ENCODE data around the gene PLPP3. TPM values are rescaled to one million over a fixed set of nuclear protein-coding genes. Genes with fewer than 3 reads are reported as not detected.
A peak's percentile ranks its signal among the peaks of the same experiment; 100 is the strongest.

Gene PLPP3
- total RNA-seq, 2 experiments from 2014 or later = not detected

GRCh38 chr1:56586502-56586901 is 7.1 kb upstream of the PLPP3 start:
- DNase-seq = no peak
- no peak overlapping the region for H3K27ac Mint-ChIP-seq
- H3K9me3 Mint-ChIP-seq = peaks cover 4% of the 10 kb centered on the region
- no peaks in the 10 kb centered on the region for H3K27me3 Mint-ChIP-seq (ENCODE audit: low read depth)
- intact Hi-C loops (cut with micrococcal nuclease) = loop anchor here (5.0 to 10.0 kb wide), 3 partner anchors 1112 to 1642 kb away; no protein-coding TSS in a partner anchor
- peaks cover 2% of the 10 kb centered on the region for H3K36me3 Mint-ChIP-seq (ENCODE audit: low read depth)
- H3K4me3 Mint-ChIP-seq = no peak overlapping the region
- no peaks in the 10 kb centered on the region for H3K4me1 Mint-ChIP-seq (ENCODE audit: low read depth)
- CTCF ChIA-PET = no interaction called here

- Mint-ChIP-seq H3K36me3 (ENCODE audit: low read depth) (peaks cover 2% of the 10 kb centered on the region), H3K9me3 (peaks cover 4% of the 10 kb centered on the region), H3K27ac (no peak overlapping the region), H3K4me1 (ENCODE audit: low read depth) (no peaks in the 10 kb centered on the region), H3K27me3 (ENCODE audit: low read depth) (peaks cover 3% of the 10 kb centered on the region), H3K4me3 (no peak overlapping the region)
- CTCF ChIA-PET = interaction anchor here (3.0 kb wide), 1 partner anchor 11 kb away, joined by 7 read pairs; no protein-coding TSS in a partner anchor
- intact Hi-C loops (cut with micrococcal nuclease) = loop anchor here (2.0 to 10.0 kb wide), 4 partner anchors 1111 to 1641 kb away; no protein-coding TSS in a partner anchor
- no peak for DNase-seq
Measured at GRCh38 chr1:56585985-56586384, 6.6 kb upstream of the PLPP3 start.

GRCh38 chr1:56584910-56585528 is 5.7 kb upstream of the PLPP3 start:
- Mint-ChIP-seq H3K4me3 (no peak overlapping the region), H3K27ac (no peak overlapping the region), H3K36me3 (ENCODE audit: low read depth) (no peaks in the 10 kb centered on the region), H3K27me3 (ENCODE audit: low read depth) (peaks cover 12% of the 10 kb centered on the region), H3K9me3 (peaks cover 4% of the 10 kb centered on the region), H3K4me1 (ENCODE audit: low read depth) (no peaks in the 10 kb centered on the region)
- intact Hi-C loops (cut with micrococcal nuclease) = loop anchor here (2.0 to 10.0 kb wide), 5 partner anchors 178 to 1640 kb away; no protein-coding TSS in a partner anchor
- DNase-seq = peak; percentile 9
- CTCF ChIA-PET = interaction anchor here (0.6 to 3.0 kb wide), 8 partner anchors 10 to 1247 kb away, joined by 3 to 7 read pairs (median 4); no protein-coding TSS in a partner anchor

- no peaks in the 10 kb centered on the region for H3K36me3 Mint-ChIP-seq (ENCODE audit: low read depth)
- DNase-seq = no peak
- H3K27ac Mint-ChIP-seq = no peak overlapping the region
- H3K9me3 Mint-ChIP-seq = peaks cover 2% of the 10 kb centered on the region
- intact Hi-C loops (cut with micrococcal nuclease) = loop anchor here (2.0 to 10.0 kb wide), 5 partner anchors 177 to 1639 kb away; no protein-coding TSS in a partner anchor
- H3K4me3 Mint-ChIP-seq = no peak overlapping the region
- H3K4me1 Mint-ChIP-seq (ENCODE audit: low read depth) = no peaks in the 10 kb centered on the region
- CTCF ChIA-PET = interaction anchor here (0.8 to 3.0 kb wide), 7 partner anchors 9 to 1246 kb away, joined by 3 to 7 read pairs (median 3); no protein-coding TSS in a partner anchor
- H3K27me3 Mint-ChIP-seq (ENCODE audit: low read depth) = peaks cover 19% of the 10 kb centered on the region
Measured at GRCh38 chr1:56583957-56584468, 4.7 kb upstream of the PLPP3 start.

- DNase-seq = no peak
- Mint-ChIP-seq H3K27ac (no peak overlapping the region), H3K27me3 (ENCODE audit: low read depth) (peaks cover 41% of the 10 kb centered on the region), H3K36me3 (ENCODE audit: low read depth) (no peaks in the 10 kb centered on the region), H3K9me3 (no peaks in the 10 kb centered on the region), H3K4me1 (ENCODE audit: low read depth) (no peaks in the 10 kb centered on the region), H3K4me3 (no peak overlapping the region)
- intact Hi-C loops (cut with micrococcal nuclease) = loop anchor here (5.0 to 10.0 kb wide), 3 partner anchors 173 to 1636 kb away; no protein-coding TSS in a partner anchor
- CTCF ChIA-PET = no interaction called here
Measured at GRCh38 chr1:56580771-56581170, 1.4 kb upstream of the PLPP3 start.

GRCh38 chr1:56578138-56578962 is 1.0 kb downstream of the PLPP3 start:
- H3K36me3 Mint-ChIP-seq (ENCODE audit: low read depth) = no peaks in the 10 kb centered on the region
- peaks cover 46% of the 10 kb centered on the region for H3K27me3 Mint-ChIP-seq (ENCODE audit: low read depth)
- intact Hi-C loops (cut with micrococcal nuclease) = no loop called here
- H3K4me3 Mint-ChIP-seq = peak overlapping the region; percentile 67
- CTCF ChIA-PET = interaction anchor here (0.6 to 1.0 kb wide), 3 partner anchors 11 to 215 kb away, joined by 3 to 6 read pairs (median 3); no protein-coding TSS in a partner anchor
- H3K27ac Mint-ChIP-seq = no peak overlapping the region
- no peaks in the 10 kb centered on the region for H3K4me1 Mint-ChIP-seq (ENCODE audit: low read depth)
- H3K9me3 Mint-ChIP-seq = no peaks in the 10 kb centered on the region
- DNase-seq = peak; percentile 5

- Mint-ChIP-seq H3K9me3 (no peaks in the 10 kb centered on the region), H3K4me3 (no peak overlapping the region), H3K36me3 (ENCODE audit: low read depth) (no peaks in the 10 kb centered on the region), H3K27ac (no peak overlapping the region), H3K27me3 (ENCODE audit: low read depth) (peaks cover 46% of the 10 kb centered on the region), H3K4me1 (ENCODE audit: low read depth) (no peaks in the 10 kb centered on the region)
- DNase-seq = no peak
- CTCF ChIA-PET = interaction anchor here (0.6 to 0.7 kb wide), 3 partner anchors 69 to 815 kb away, joined by 3 read pairs; no protein-coding TSS in a partner anchor
- intact Hi-C loops (cut with micrococcal nuclease) = no loop called here
Measured at GRCh38 chr1:56577406-56578137, 1.8 kb downstream of the PLPP3 start.

GRCh38 chr1:56576880-56577405 is 2.4 kb downstream of the PLPP3 start:
- peaks cover 46% of the 10 kb centered on the region for H3K27me3 Mint-ChIP-seq (ENCODE audit: low read depth)
- intact Hi-C loops (cut with micrococcal nuclease) = no loop called here
- H3K36me3 Mint-ChIP-seq (ENCODE audit: low read depth) = no peaks in the 10 kb centered on the region
- no peak overlapping the region for H3K4me3 Mint-ChIP-seq
- no peaks in the 10 kb centered on the region for H3K4me1 Mint-ChIP-seq (ENCODE audit: low read depth)
- DNase-seq = no peak
- no peak overlapping the region for H3K27ac Mint-ChIP-seq
- H3K9me3 Mint-ChIP-seq = no peaks in the 10 kb centered on the region
- CTCF ChIA-PET = interaction anchor here (0.6 to 0.7 kb wide), 2 partner anchors 69 to 814 kb away, joined by 3 read pairs; no protein-coding TSS in a partner anchor

GRCh38 chr1:56575865-56576264 is 3.5 kb downstream of the PLPP3 start:
- no peak for DNase-seq
- no peaks in the 10 kb centered on the region for H3K4me1 Mint-ChIP-seq (ENCODE audit: low read depth)
- CTCF ChIA-PET = interaction anchor here (0.8 to 1.7 kb wide), 3 partner anchors 9 to 134 kb away, joined by 3 to 7 read pairs (median 3); no protein-coding TSS in a partner anchor
- H3K9me3 Mint-ChIP-seq = no peaks in the 10 kb centered on the region
- no peaks in the 10 kb centered on the region for H3K36me3 Mint-ChIP-seq (ENCODE audit: low read depth)
- no peak overlapping the region for H3K4me3 Mint-ChIP-seq
- H3K27me3 Mint-ChIP-seq (ENCODE audit: low read depth) = peaks cover 42% of the 10 kb centered on the region
- H3K27ac Mint-ChIP-seq = no peak overlapping the region
- intact Hi-C loops (cut with micrococcal nuclease) = no loop called here

- H3K27me3 Mint-ChIP-seq (ENCODE audit: low read depth) = peaks cover 32% of the 10 kb centered on the region
- no peak for DNase-seq
- no peak overlapping the region for H3K4me3 Mint-ChIP-seq
- H3K9me3 Mint-ChIP-seq = no peaks in the 10 kb centered on the region
- no peak overlapping the region for H3K27ac Mint-ChIP-seq
- H3K4me1 Mint-ChIP-seq (ENCODE audit: low read depth) = no peaks in the 10 kb centered on the region
- intact Hi-C loops (cut with micrococcal nuclease) = no loop called here
- CTCF ChIA-PET = interaction anchor here (0.7 to 1.7 kb wide), 4 partner anchors 10 to 280 kb away, joined by 3 to 7 read pairs (median 3); partner anchors contain the start of gene C8A
- no peaks in the 10 kb centered on the region for H3K36me3 Mint-ChIP-seq (ENCODE audit: low read depth)
Measured at GRCh38 chr1:56574794-56575193, 4.6 kb downstream of the PLPP3 start.

- Mint-ChIP-seq H3K4me3 (no peak overlapping the region), H3K27me3 (ENCODE audit: low read depth) (peaks cover 28% of the 10 kb centered on the region), H3K9me3 (no peaks in the 10 kb centered on the region), H3K4me1 (ENCODE audit: low read depth) (no peaks in the 10 kb centered on the region), H3K27ac (no peak overlapping the region), H3K36me3 (ENCODE audit: low read depth) (no peaks in the 10 kb centered on the region)
- CTCF ChIA-PET = interaction anchor here (0.6 to 0.7 kb wide), 2 partner anchors 9 to 132 kb away, joined by 3 to 4 read pairs; no protein-coding TSS in a partner anchor
- no peak for DNase-seq
- intact Hi-C loops (cut with micrococcal nuclease) = no loop called here
Measured at GRCh38 chr1:56573311-56573710, 6.1 kb downstream of the PLPP3 start.

All from activated naive CD4-positive, alpha-beta T cell treated with anti-CD3 and anti-CD28 coated beads for 36 hours (primary cell).